Right lobe of liver (tissue), 4 donors: Measurements from ENCODE around the gene ANKH.

Experiments
- CTCF ChIP-seq, 4 donors: fragments of 200-600 bp in 3 of 4; fragments of 450-650 bp in 1 of 4; IDR thresholded peaks; one replicate each; pipeline versions ENCODE4 v1.5.1 to v1.8.0; 2016 to 2022; ENCODE audit warnings: antibody characterized with exemption in 4 of 4, mild to moderate bottlenecking in 2 of 4
- POLR2A ChIP-seq: fragments of 450-650 bp; IDR thresholded peaks from one replicate; pipeline ENCODE4 v1.6.1; 2017; ENCODE audit warnings: antibody characterized with exemption, mild to moderate bottlenecking
- donor health status: DM: no; HTN: no; CAD: no.
- donor health status: DM: no; HTN: no; CAD: no.
- donor health status: DM: no; HTN: yes; CAD: no.

DNA sequence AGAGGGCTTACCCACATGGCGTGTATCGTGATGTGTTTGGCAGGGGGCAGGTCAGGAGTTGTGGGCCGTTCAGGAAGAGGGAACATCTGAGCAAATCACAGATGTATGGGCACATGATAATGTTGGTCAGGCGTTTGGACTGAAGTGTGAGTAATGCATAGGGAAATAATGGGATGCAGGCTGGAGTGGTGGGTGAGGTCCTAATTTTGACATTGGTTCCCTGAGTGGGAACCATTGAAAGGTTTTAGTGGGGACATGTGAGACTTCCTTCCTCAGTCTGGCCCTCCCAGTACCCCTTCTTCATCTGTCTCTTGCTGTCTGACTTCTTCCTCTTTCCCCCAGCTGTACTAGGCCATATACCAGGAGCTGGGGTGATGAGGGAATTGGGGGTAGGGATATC lies 199.5 kb downstream of the ANKH start:
- TF ChIP-seq CTCF (IDR thresholded peaks at IDR 0.05) (no peak), POLR2A (no peak)
